Activated CD4-positive, alpha-beta T cell treated with anti-CD3 and anti-CD28 coated beads for 4 hours (primary cell): ENCODE data around the gene EXOC3L4.

Experiments used
- DNase-seq, 2 donors: peaks; one replicate each; pipeline ENCODE4 v3.0.0-alpha.2; 2020

Gene EXOC3L4

DNA sequence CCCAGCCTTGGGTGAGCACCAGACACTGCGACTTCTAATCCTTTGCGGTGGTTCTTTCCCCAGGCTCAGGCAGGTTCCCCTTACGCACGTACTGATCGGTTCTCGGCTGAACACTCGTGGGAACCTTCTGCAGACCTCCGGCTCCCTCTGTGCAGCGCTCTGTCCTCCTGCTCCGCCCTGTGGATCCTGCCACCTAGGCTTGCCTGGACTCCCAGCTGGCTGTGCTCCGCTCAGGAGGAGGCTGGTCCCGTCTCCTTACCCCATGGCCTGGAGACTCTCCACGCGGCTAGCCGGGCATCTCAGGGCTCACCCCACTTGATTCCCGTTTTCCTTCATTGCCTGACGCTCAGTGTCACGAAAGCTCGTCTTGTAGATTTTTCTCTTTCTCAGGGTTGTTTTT lies 63.4 kb downstream of the EXOC3L4 start:
- no peak for DNase-seq

GRCh38 chr14:103158688-103159087 lies 64.2 kb downstream of the EXOC3L4 start:
- no peak for DNase-seq
